ENCODE data around the gene NET1. TPM values are rescaled to one million over a fixed set of nuclear protein-coding genes. Genes with fewer than 3 reads are reported as not detected.

The NET1 gene
- total and polyA plus RNA-seq, 2 experiments from 2014 or later: 36.5 to 42.9 TPM

- Histone ChIP-seq H3K27ac (no peak overlapping the region), H3K9me2 (ENCODE audit: insufficient read depth) (no peaks in the 10 kb centered on the region), H3K79me2 (ENCODE audit: insufficient read depth) (peaks cover 38% of the 10 kb centered on the region), H3F3A (ENCODE audit: insufficient read depth) (peaks cover 4% of the 10 kb centered on the region; the same call in 1 of the 2 replicates), H3K9ac (no peak overlapping the region), H3K4me3 (no peak overlapping the region), H3K27me3 (replicated peaks; ENCODE audit: insufficient read depth) (no peaks in the 10 kb centered on the region), H3K4me2 (ENCODE audit: unreplicated experiment) (no peak overlapping the region), H3K36me3 (ENCODE audit: low read depth) (no peaks in the 10 kb centered on the region), H3K4me1 (ENCODE audit: insufficient read depth) (peaks cover 4% of the 10 kb centered on the region), H2AFZ (no peak overlapping the region), H4K20me1 (ENCODE audit: insufficient read depth) (no peaks in the 10 kb centered on the region), H3K9me3 (ENCODE audit: low read depth) (no peaks in the 10 kb centered on the region)
- TF ChIP-seq EZH2phosphoT487 (IDR thresholded peaks at IDR 0.05; ENCODE audit: insufficient read depth, low read depth) (no peak), EZH2 (IDR thresholded peaks at IDR 0.05; ENCODE audit: insufficient read depth, poor library complexity, severe bottlenecking) (no peak)
- WGBS, 2 experiments (ENCODE audit: low coverage in 1 of 2, low lambda C conversion rate in 2 of 2, missing lambda C conversion rate in 2 of 2): 93 to 96% methylated on average over 4 of the region's 4 CpGs
- DNase-seq: no peak
- in situ Hi-C loops (cut with MboI): loop anchor here (5.0 kb wide), 1 partner anchor 186 kb away; no protein-coding TSS in a partner anchor
Observed at GRCh38 chr10:5441106-5441505, 28.7 kb downstream of the NET1 start.

- Histone ChIP-seq H3K27ac (no peak overlapping the region), H3K27me3 (replicated peaks; ENCODE audit: insufficient read depth) (no peaks in the 10 kb centered on the region), H3K36me3 (ENCODE audit: low read depth) (no peaks in the 10 kb centered on the region), H3K79me2 (ENCODE audit: insufficient read depth) (peaks cover 42% of the 10 kb centered on the region), H3K4me2 (ENCODE audit: unreplicated experiment) (no peak overlapping the region), H4K20me1 (ENCODE audit: insufficient read depth) (no peaks in the 10 kb centered on the region), H3K4me1 (ENCODE audit: insufficient read depth) (peaks cover 6% of the 10 kb centered on the region), H3K9me2 (ENCODE audit: insufficient read depth) (no peaks in the 10 kb centered on the region), H3K9me3 (ENCODE audit: low read depth) (no peaks in the 10 kb centered on the region), H2AFZ (no peak overlapping the region), H3F3A (ENCODE audit: insufficient read depth) (peaks cover 13% of the 10 kb centered on the region), H3K9ac (no peak overlapping the region), H3K4me3 (no peak overlapping the region)
- TF ChIP-seq EZH2 (IDR thresholded peaks at IDR 0.05; ENCODE audit: insufficient read depth, poor library complexity, severe bottlenecking) (no peak), EZH2phosphoT487 (IDR thresholded peaks at IDR 0.05; ENCODE audit: insufficient read depth, low read depth) (no peak)
- WGBS, 2 experiments (ENCODE audit: low coverage in 1 of 2, low lambda C conversion rate in 2 of 2, missing lambda C conversion rate in 2 of 2): 40% methylated on average over 9 of the region's 9 CpGs
- in situ Hi-C loops (cut with MboI): loop anchor here (5.0 kb wide), 1 partner anchor 185 kb away; no protein-coding TSS in a partner anchor
- peak; percentile 57 for DNase-seq
Observed at GRCh38 chr10:5442065-5442989, 30.0 kb downstream of the NET1 start.

- Histone ChIP-seq H3K9me3 (ENCODE audit: low read depth) (no peaks in the 10 kb centered on the region), H3K27ac (no peak overlapping the region), H3K27me3 (replicated peaks; ENCODE audit: insufficient read depth) (no peaks in the 10 kb centered on the region), H2AFZ (no peak overlapping the region), H3K9ac (no peak overlapping the region), H3K4me3 (no peak overlapping the region), H3K36me3 (ENCODE audit: low read depth) (no peaks in the 10 kb centered on the region), H3K4me2 (ENCODE audit: unreplicated experiment) (no peak overlapping the region), H3K79me2 (ENCODE audit: insufficient read depth) (peaks cover 42% of the 10 kb centered on the region), H3K9me2 (ENCODE audit: insufficient read depth) (no peaks in the 10 kb centered on the region), H3K4me1 (ENCODE audit: insufficient read depth) (peaks cover 6% of the 10 kb centered on the region), H3F3A (ENCODE audit: insufficient read depth) (peaks cover 18% of the 10 kb centered on the region), H4K20me1 (ENCODE audit: insufficient read depth) (no peaks in the 10 kb centered on the region)
- 95 to 96% methylated on average over 1 of the region's 1 CpG for WGBS, 2 experiments (ENCODE audit: low coverage in 1 of 2, low lambda C conversion rate in 2 of 2, missing lambda C conversion rate in 2 of 2)
- in situ Hi-C loops (cut with MboI): loop anchor here (5.0 kb wide), 1 partner anchor 184 kb away; no protein-coding TSS in a partner anchor
- no peak for DNase-seq
- TF ChIP-seq EZH2 (IDR thresholded peaks at IDR 0.05; ENCODE audit: insufficient read depth, poor library complexity, severe bottlenecking) (no peak), EZH2phosphoT487 (IDR thresholded peaks at IDR 0.05; ENCODE audit: insufficient read depth, low read depth) (no peak)
Observed at GRCh38 chr10:5442990-5443370, 30.6 kb downstream of the NET1 start.

GRCh38 chr10:5443429-5443828 lies 31.1 kb downstream of the NET1 start:
- no peaks in the 10 kb centered on the region for H3K9me3 ChIP-seq (ENCODE audit: low read depth)
- no peaks in the 10 kb centered on the region for H4K20me1 ChIP-seq (ENCODE audit: insufficient read depth)
- H3K4me3 ChIP-seq: no peak overlapping the region
- no peaks in the 10 kb centered on the region for H3K36me3 ChIP-seq (ENCODE audit: low read depth)
- in situ Hi-C loops (cut with MboI): loop anchor here (5.0 kb wide), 1 partner anchor 184 kb away; no protein-coding TSS in a partner anchor
- no peak overlapping the region for H2AFZ ChIP-seq
- H3K79me2 ChIP-seq (ENCODE audit: insufficient read depth): peaks cover 46% of the 10 kb centered on the region
- no peaks in the 10 kb centered on the region for H3K27me3 ChIP-seq (replicated peaks; ENCODE audit: insufficient read depth)
- no peak overlapping the region for H3K4me2 ChIP-seq (ENCODE audit: unreplicated experiment)
- no peaks in the 10 kb centered on the region for H3K9me2 ChIP-seq (ENCODE audit: insufficient read depth)
- H3K9ac ChIP-seq: no peak overlapping the region
- H3K27ac ChIP-seq: no peak overlapping the region
- H3K4me1 ChIP-seq (ENCODE audit: insufficient read depth): peaks cover 8% of the 10 kb centered on the region
- H3F3A ChIP-seq (ENCODE audit: insufficient read depth): peaks cover 23% of the 10 kb centered on the region
- no peak for DNase-seq
- WGBS, 2 experiments (ENCODE audit: low coverage in 1 of 2, low lambda C conversion rate in 2 of 2, missing lambda C conversion rate in 2 of 2): 95 to 100% methylated on average over 1 of the region's 1 CpG
- TF ChIP-seq EZH2phosphoT487 (IDR thresholded peaks at IDR 0.05; ENCODE audit: insufficient read depth, low read depth) (no peak), EZH2 (IDR thresholded peaks at IDR 0.05; ENCODE audit: insufficient read depth, poor library complexity, severe bottlenecking) (no peak)

All from GM23248 (cell line).